GM10248 (cell line): ENCODE measurements around the gene PGF.

Source experiments
- CTCF ChIA-PET: fragments of 300-600 bp; sonication (Branson Sonifier 250); formaldehyde crosslinking; extraction: SDS; loops from one replicate; lab custom pipeline; 2021; ENCODE audit warnings: antibody characterized with exemption; lab: Yijun Ruan, JAX
- POLR2A ChIA-PET: fragments of 350-650 bp; sonication (Branson Sonifier 250); formaldehyde crosslinking; extraction: SDS; loops from one replicate; lab custom pipeline; 2020; ENCODE audit warnings: antibody characterized with exemption; lab: Yijun Ruan, JAX
- DNase-seq: peaks from one replicate; pipeline ENCODE4 v3.0.0; 2012; ENCODE audit errors: extremely low spot score
- TF ChIP-seq, protein P1 (sequence below): IDR thresholded peaks from 2 replicates; pipeline ENCODE4 v1.5.1; 2012; ENCODE audit warnings: mild to moderate bottlenecking, low read depth; ENCODE audit errors: extremely low read depth, missing control alignments, control extremely low read depth

The PGF gene

DNA sequence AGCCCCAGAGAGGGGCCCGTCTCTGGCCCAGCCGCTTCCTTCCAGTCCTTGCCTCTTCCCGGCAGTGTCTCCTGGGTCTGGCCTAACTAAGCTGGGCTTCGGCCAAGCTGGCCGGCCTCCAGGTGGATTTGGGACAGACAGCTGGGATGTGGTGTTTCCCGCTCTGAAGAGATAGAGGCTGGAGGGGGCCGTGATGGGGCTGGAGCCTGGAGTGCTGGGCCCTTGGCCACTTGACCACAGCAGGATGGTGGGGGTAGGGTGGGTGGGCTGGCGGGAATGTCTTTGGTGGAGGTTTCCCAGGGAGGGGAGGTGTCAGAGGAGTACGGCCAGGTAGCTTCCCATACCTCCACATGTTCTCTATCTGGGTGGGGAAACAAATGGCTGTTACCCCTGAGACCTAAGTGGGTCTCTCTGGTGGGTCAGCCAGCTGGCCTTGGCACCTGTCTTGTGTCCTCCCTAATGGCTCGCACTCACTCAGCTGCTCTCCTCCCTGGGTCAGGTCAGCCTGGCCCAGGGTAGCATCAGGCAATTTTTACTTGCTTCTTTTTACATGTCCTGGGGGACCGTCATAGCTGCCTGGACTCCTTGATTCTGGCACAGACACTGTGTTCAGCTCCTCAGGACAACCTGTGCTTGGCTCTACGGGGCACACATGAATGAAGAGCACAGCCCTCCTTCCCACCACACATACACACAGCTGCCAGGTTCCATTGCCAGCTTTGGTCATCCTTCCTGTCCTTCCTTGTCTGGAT, 19.8 kb upstream of the PGF start:
- DNase-seq, result no peak
- POLR2A ChIA-PET, result no interaction called here
- TF ChIP-seq, protein P1, sequence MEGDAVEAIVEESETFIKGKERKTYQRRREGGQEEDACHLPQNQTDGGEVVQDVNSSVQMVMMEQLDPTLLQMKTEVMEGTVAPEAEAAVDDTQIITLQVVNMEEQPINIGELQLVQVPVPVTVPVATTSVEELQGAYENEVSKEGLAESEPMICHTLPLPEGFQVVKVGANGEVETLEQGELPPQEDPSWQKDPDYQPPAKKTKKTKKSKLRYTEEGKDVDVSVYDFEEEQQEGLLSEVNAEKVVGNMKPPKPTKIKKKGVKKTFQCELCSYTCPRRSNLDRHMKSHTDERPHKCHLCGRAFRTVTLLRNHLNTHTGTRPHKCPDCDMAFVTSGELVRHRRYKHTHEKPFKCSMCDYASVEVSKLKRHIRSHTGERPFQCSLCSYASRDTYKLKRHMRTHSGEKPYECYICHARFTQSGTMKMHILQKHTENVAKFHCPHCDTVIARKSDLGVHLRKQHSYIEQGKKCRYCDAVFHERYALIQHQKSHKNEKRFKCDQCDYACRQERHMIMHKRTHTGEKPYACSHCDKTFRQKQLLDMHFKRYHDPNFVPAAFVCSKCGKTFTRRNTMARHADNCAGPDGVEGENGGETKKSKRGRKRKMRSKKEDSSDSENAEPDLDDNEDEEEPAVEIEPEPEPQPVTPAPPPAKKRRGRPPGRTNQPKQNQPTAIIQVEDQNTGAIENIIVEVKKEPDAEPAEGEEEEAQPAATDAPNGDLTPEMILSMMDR, result no peak
- CTCF ChIA-PET, result interaction anchor here (0.8 to 1.8 kb wide), 8 partner anchors 9 to 113 kb away, joined by 3 to 7 read pairs (median 4); no protein-coding TSS in a partner anchor

DNA sequence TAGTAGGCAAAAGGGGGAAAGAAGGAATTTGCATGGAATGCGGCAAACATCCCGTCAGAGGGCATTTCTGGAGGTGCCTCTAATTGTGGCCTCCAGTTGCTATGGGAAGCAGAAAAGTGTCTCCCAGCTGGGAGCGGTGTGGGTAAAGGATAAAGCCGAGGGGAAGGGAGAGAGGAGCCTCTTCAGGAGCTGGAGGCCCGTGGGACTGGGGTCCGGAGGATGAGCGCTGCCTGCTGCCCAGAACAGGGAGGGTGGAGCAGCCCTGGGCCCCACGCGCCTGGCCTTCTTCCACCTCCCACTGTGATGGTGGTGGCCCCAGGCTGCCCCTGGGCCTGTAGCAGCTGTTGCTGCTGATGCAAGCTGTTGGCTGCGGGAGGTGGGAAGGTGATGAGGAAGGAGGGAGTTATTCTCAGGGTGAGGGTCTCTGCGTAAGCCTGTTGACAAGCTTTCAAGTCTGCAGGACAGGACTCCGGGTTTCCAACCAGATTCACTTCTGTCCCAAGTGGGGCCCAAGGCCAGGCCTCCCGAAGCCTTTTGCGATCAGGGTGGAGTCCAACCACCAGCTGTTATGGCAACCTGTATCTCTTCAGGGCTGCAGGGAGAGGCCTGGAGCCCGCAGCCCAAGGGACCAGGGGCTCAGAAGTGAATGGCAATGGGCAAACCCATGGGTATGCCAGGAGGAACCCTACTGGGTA, 19.1 kb upstream of the PGF start:
- TF ChIP-seq, protein P1, result no peak
- no peak for DNase-seq
- ChIA-PET POLR2A (no interaction called here), CTCF (interaction anchor here (0.8 to 1.8 kb wide), 5 partner anchors 9 to 114 kb away, joined by 3 to 7 read pairs (median 4); no protein-coding TSS in a partner anchor)

DNA sequence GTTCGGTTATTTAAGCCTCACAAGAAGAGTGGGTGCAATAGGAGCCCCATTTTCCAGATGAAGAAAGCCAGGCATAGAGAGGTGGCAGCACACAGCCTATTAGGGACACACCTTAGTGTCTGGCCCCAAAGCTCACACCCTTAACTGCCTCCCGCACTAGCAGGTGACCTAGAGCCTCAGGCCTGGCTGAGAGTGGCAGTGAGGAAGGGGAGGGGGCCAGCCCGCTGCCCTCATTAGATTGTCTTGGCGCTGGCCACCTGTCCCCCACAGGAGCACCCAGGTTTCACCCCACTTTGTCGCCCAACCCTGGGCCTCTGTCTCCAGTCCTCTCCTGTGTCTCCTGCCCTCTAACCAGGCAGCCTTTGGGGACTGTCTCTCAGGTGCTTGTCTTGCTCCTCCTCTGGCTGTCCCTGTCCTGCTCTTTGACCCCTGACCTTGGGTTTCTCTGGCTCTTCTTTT, 18.5 kb upstream of the PGF start:
- CTCF ChIA-PET, result interaction anchor here (1.2 to 1.7 kb wide), 2 partner anchors 24 to 28 kb away, joined by 4 read pairs; no protein-coding TSS in a partner anchor
- POLR2A ChIA-PET, result no interaction called here
- DNase-seq, result no peak
- TF ChIP-seq, protein P1, result no peak

DNA sequence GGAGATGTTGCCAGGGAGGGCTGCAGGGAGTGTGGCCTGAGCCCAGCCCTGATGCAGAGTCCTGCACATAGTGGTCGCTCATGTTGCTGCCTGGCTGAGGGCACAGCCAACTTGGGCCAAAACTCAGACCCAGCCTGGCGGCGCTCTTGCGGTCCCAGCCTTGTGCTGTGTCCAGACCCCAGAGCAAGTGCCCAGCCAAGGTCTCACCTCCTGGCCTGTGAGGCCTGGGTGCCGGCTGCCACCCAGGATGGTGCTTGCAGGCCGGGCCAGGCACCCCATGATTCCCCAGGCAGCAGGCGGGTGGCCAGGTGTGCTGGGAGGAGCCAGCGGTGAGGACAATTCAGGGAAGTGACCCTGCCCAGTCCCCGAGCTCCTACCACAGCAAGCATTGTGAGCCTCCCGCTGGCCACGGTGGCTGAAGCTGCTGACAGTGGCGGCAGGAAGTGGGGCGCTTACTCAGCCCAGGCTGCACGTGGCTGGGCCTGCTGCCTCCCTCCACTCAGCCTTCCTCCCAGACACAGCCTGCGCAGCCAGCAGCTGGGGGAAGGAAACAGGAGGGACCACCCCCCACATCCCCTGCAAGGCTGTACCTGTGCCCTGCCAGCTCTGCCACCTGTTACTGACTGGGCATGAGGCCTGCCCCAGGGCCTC, 17.7 kb upstream of the PGF start:
- no peak for DNase-seq
- ChIA-PET CTCF (interaction anchor here (1.2 to 1.7 kb wide), 2 partner anchors 23 to 27 kb away, joined by 4 read pairs; no protein-coding TSS in a partner anchor), POLR2A (no interaction called here)
- TF ChIP-seq, protein P1, result no peak

DNA sequence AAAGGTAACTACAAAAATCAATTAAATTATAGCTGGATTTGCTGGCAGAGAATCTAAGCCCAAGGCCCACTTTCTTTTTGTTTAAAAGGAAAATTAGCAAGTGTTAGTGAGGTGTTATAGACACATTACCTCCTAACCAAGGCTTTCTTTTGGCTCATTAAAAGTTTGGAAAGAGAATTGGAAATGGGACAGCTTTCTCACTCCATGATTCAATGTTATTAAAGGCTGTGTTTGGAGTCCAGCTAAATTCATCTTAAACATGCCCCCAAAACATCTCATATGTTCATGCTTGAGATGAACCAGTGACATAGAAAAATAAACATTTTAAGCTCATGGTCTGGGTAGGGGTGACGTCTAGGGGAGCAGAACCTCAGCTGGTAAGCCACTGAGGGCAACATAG, 13.4 kb upstream of the PGF start:
- DNase-seq, result no peak
- ChIA-PET CTCF (interaction anchor here (0.7 to 1.9 kb wide), 4 partner anchors 9 to 23 kb away, joined by 3 to 15 read pairs (median 3); no protein-coding TSS in a partner anchor), POLR2A (interaction anchor here (0.5 kb wide), 1 partner anchor 75 kb away, joined by 3 read pairs; no protein-coding TSS in a partner anchor)
- TF ChIP-seq, protein P1, result no peak
